Transverse colon (tissue), 4 donors: ENCODE measurements around the gene LSM7. TPM values are rescaled to one million over a fixed set of nuclear protein-coding genes. Genes with fewer than 3 reads are reported as not detected.

Experiments
- DNase-seq: peaks from one replicate; pipeline ENCODE4 v3.0.0-alpha.2; 2019
- H3K27ac ChIP-seq, 4 donors: fragments of 200-600 bp; sonication (generic); 2 replicates each; pipeline ENCODE4 v1.5.1; 2016 to 2018; ENCODE audit warnings: inconsistent platforms in 4 of 4
- H3K27me3 ChIP-seq: fragments of 200-600 bp; sonication (generic); 2 replicates; pipeline ENCODE4 v1.5.1; 2017; ENCODE audit warnings: inconsistent platforms
- H3K36me3 ChIP-seq, 4 donors: fragments of 200-600 bp; sonication (generic); 2 replicates each; pipeline ENCODE4 v1.5.1; 2017 to 2019; ENCODE audit warnings: inconsistent platforms in 4 of 4
- H3K4me1 ChIP-seq, 4 donors: fragments of 200-600 bp; sonication (generic); 2 replicates each; pipeline ENCODE4 v1.5.1; 2017 to 2020; ENCODE audit warnings: inconsistent platforms in 4 of 4
- H3K4me3 ChIP-seq, 4 donors: fragments of 200-600 bp; sonication (generic); 1 replicate in 1 of 4; 2 replicates in 3 of 4; pipeline versions ENCODE4 v1.5.1 to v1.6.1; 2017 to 2019; ENCODE audit warnings: inconsistent platforms in 4 of 4
- H3K9me3 ChIP-seq, 2 donors: fragments of 200-600 bp; sonication (generic); 2 replicates each; pipeline ENCODE4 v1.5.1; 2017 to 2019; ENCODE audit warnings: inconsistent platforms in 2 of 2
- CTCF ChIP-seq, 5 experiments: fragments of 200-600 bp in 3 of 5; fragments of 450-650 bp in 2 of 5; sonication (generic) in 3 of 5; IDR thresholded peaks; 1 replicate in 2 of 5; 2 replicates in 3 of 5; pipeline ENCODE4 v1.5.1; 2016 to 2017; ENCODE audit warnings: antibody characterized with exemption in 5 of 5, inconsistent platforms in 3 of 5, mild to moderate bottlenecking in 2 of 5, moderate library complexity in 1 of 5
- EP300 ChIP-seq: sonication (generic); formaldehyde crosslinking; IDR thresholded peaks from one replicate; pipeline ENCODE4 v1.6.1; 2017; ENCODE audit warnings: antibody characterized with exemption, low read depth
- POLR2A ChIP-seq: fragments of 450-650 bp; IDR thresholded peaks from one replicate; pipeline ENCODE4 v1.6.1; 2016; ENCODE audit warnings: antibody characterized with exemption, mild to moderate bottlenecking, moderate library complexity
- POLR2AphosphoS5 ChIP-seq, 3 donors: sonication (generic); formaldehyde crosslinking; IDR thresholded peaks; one replicate each; pipeline ENCODE4 v1.6.1; 2016; ENCODE audit warnings: antibody characterized with exemption in 3 of 3
- WGBS, 2 donors: methylation state at CpG; one replicate each; pipeline ENCODE4 v1.1.5; 2018; ENCODE audit warnings: low coverage in 1 of 2; 5-methylcytosine and 5-hydroxymethylcytosine counted together
- in situ Hi-C, 4 donors: fragments of 200-750 bp; cut with MboI; loops; one replicate each; pipeline versions ENCODE4 v1.15.0 to v1.15.1; 2017; ENCODE audit warnings: low sequenced_read_pairs in 3 of 4, low pct_ligation_motif_present in 1 of 4, low pct_unique_long_range_greater_than_20kb in 1 of 4
- intact Hi-C: fragments of 100-400 bp; cut with DNase I; formaldehyde crosslinking; loops from one replicate; pipeline ENCODE4 v1.15.1; 2023; ENCODE audit warnings: low total_unique reads
- total RNA-seq, 4 donors: library from RNA; depleted of rRNA; stranded (reverse); fragments of >200 nt; gene quantifications; one replicate each; pipeline ENCODE4 v1.1.0, GENCODE V29; 2016

Gene LSM7
- total RNA-seq, 4 donors from 2014 or later: 62.9 to 151 (median 132) TPM

- WGBS, 2 donors: 42 to 58% methylated on average over 10 to 11 of the region's 11 CpGs
- TF ChIP-seq CTCF (IDR thresholded peaks at IDR 0.05) (no peak), EP300 (no peak), POLR2A (no peak), POLR2AphosphoS5 (IDR thresholded peaks at IDR 0.05) (no peak)
- Histone ChIP-seq H3K4me1 (no peaks in the 10 kb centered on the region), H3K9me3 (no peaks in the 10 kb centered on the region), H3K4me3 (no peak overlapping the region), H3K27ac (no peak overlapping the region), H3K27me3 (peaks cover 21% of the 10 kb centered on the region), H3K36me3 (no peaks in the 10 kb centered on the region)
- in situ Hi-C loops (no loop called here), intact Hi-C loops (no loop called here)
- no peak for DNase-seq
Measured at GRCh38 chr19:2372076-2372612, 43.8 kb upstream of the LSM7 start.

DNA sequence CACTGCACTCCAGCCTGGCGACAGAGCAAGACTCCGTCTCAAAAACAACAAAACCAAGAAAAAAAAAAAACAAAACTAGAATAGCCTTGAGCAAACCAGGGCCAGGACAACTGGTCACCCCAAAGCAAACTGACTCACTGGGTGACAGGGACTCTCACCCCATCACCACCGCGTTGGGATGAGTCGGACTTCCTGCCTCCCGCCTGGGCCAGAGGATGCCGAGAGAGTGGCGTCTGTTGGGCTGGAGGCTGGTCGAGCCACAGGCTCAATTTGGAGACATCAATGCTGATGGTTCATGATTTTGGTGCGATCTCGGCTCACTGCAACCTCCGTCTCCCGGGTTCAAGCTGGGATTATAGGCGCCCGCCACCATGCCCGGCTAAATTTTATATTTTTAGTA lies 43.3 kb upstream of the LSM7 start:
- intact Hi-C loops (no loop called here), in situ Hi-C loops (no loop called here)
- DNase-seq: no peak
- Histone ChIP-seq H3K36me3 (no peaks in the 10 kb centered on the region), H3K4me3 (no peak overlapping the region), H3K4me1 (no peaks in the 10 kb centered on the region), H3K27ac (no peak overlapping the region), H3K9me3 (no peaks in the 10 kb centered on the region), H3K27me3 (peaks cover 21% of the 10 kb centered on the region)
- WGBS, 2 donors: 76 to 90% methylated on average over 4 to 16 of the region's 16 CpGs
- TF ChIP-seq EP300: no peak
- TF ChIP-seq POLR2A: no peak
- TF ChIP-seq POLR2AphosphoS5 (IDR thresholded peaks at IDR 0.05): no peak
- no peak for TF ChIP-seq CTCF (IDR thresholded peaks at IDR 0.05)

DNA sequence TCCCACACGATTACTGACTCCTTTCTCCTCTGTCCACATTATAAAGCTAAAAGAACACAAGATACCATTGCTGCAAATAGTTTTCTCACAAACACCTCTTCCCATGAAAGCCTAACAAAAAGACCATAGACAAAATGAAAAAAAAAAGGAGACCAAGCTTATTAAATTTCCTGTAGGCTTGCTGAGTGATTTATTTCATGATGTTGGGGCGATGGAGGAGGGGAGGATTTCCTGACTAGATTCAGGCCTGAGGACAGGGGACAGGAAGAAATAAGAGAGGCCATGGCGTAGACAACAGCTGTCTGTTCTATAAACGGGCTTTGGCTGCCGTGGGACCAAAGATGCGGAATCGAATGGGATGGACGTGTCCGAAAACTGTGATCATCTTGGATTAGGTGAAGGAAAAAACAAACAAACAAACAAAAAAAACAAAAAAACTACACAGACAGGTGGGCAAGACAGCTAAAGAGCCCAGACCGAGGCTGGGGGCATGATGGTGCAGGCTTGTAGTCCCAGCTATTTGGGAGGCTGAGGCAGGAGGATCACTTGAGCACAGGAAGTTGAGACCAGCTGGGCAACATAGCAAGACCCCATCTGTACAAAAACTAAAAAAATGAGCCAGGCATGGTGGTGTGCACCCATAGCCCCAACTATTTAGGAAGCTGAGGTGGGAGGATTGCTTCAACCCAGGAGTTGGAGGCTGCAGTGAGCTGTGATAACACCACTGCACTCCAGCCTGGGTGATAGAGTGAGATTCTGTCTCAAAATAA lies 37.0 kb upstream of the LSM7 start:
- no peaks in the 10 kb centered on the region for H3K9me3 ChIP-seq
- no peak for TF ChIP-seq POLR2AphosphoS5 (IDR thresholded peaks at IDR 0.05)
- TF ChIP-seq CTCF (IDR thresholded peaks at IDR 0.05): no peak
- no peak overlapping the region for H3K27ac ChIP-seq
- 72 to 73% methylated on average over 6 to 10 of the region's 10 CpGs for WGBS, 2 donors
- intact Hi-C loops: no loop called here
- H3K27me3 ChIP-seq: peaks cover 47% of the 10 kb centered on the region
- in situ Hi-C loops: no loop called here
- no peak for DNase-seq
- H3K4me1 ChIP-seq: no peaks in the 10 kb centered on the region
- H3K4me3 ChIP-seq: no peak overlapping the region
- no peaks in the 10 kb centered on the region for H3K36me3 ChIP-seq

DNA sequence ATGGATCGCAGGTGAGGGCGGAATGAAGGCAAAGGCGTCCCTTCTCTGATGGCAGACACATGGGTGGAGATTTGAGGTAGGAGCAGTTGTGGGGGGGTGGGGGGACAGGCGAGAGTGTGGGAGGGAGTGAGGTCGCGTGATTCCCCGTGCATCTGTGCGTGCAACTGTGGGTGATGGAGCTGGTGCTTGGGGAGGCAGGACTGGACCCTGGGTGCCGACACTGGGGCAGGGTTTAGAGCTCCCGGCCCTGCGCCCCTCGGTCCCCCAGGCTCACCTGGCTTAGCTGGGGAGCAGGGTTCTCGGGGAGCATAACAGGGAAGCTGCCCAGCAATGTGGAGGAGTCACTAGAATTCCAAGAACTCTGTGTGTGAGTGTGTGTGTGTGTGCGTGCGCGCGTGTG lies 35.0 kb upstream of the LSM7 start:
- intact Hi-C loops: no loop called here
- in situ Hi-C loops: no loop called here
- peaks cover 62% of the 10 kb centered on the region for H3K27me3 ChIP-seq
- H3K36me3 ChIP-seq: no peaks in the 10 kb centered on the region
- TF ChIP-seq CTCF (IDR thresholded peaks at IDR 0.05) (no peak), POLR2A (no peak), POLR2AphosphoS5 (IDR thresholded peaks at IDR 0.05) (no peak), EP300 (no peak)
- WGBS, 2 donors: 40 to 79% methylated on average over 1 to 17 of the region's 17 CpGs
- DNase-seq: no peak
- peaks cover 0 to 4% (median 0%) of the 10 kb centered on the region in 4 donors for H3K4me1 ChIP-seq
- no peaks in the 10 kb centered on the region for H3K9me3 ChIP-seq
- H3K4me3 ChIP-seq: no peak overlapping the region
- H3K27ac ChIP-seq: no peak overlapping the region
